Caco-2 (cell line): ENCODE measurements around the gene MBNL2. TPM values are rescaled to one million over a fixed set of nuclear protein-coding genes. Genes with fewer than 3 reads are reported as not detected.

ENCODE experiments used
- BruUV-seq: library from RNA; stranded (reverse); fragments of 400-500 nt; replicated peaks from 2 replicates; lab custom pipeline; 2021; lab: Mats Ljungman, UMichigan
- CTCF ChIA-PET: fragments of 300-600 bp; sonication (Branson Sonifier 250); formaldehyde crosslinking; loops from one replicate; lab custom pipeline; 2022; ENCODE audit warnings: antibody characterized with exemption; lab: Charles Lee
- POLR2A ChIA-PET: fragments of 300-600 bp; sonication (Branson Sonifier 250); formaldehyde crosslinking; loops from one replicate; lab custom pipeline; 2022; ENCODE audit warnings: antibody characterized with exemption; lab: Charles Lee
- DNase-seq, 2 experiments: peaks; one replicate each; pipeline versions ENCODE4 v3.0.0 to v3.0.0-alpha.2; 2020 to 2022
- H3K27me3 ChIP-seq: replicated peaks from 2 replicates; pipeline ENCODE4 v1.6.0; 2011; ENCODE audit warnings: low read length; ENCODE audit not compliant: control insufficient read depth, insufficient read depth
- H3K36me3 ChIP-seq: 2 replicates; pipeline ENCODE4 v1.5.1; 2011; ENCODE audit warnings: low read length; ENCODE audit not compliant: control insufficient read depth, insufficient read depth
- H3K4me1 ChIP-seq: fragments of 250-450 bp; sonication (Bioruptor Pico); 2 replicates; pipeline ENCODE4 v1.5.1; 2020; ENCODE audit warnings: mild to moderate bottlenecking
- H3K4me3 ChIP-seq: 2 replicates; pipeline ENCODE4 v1.5.1; 2011; ENCODE audit warnings: low read depth, mild to moderate bottlenecking, control low read depth, low read length
- H3K9me3 ChIP-seq: fragments of 250-450 bp; sonication (Bioruptor Pico); 2 replicates; pipeline ENCODE4 v1.5.1; 2020; ENCODE audit warnings: mild to moderate bottlenecking, moderate library complexity
- H3K27ac Mint-ChIP-seq: one replicate; pipeline ENCODE4 v1.8.0; 2022; ENCODE audit warnings: mixed read lengths; ENCODE audit not compliant: unreplicated experiment
- H3K27me3 Mint-ChIP-seq: one replicate; pipeline ENCODE4 v1.8.0; 2022; ENCODE audit warnings: mixed read lengths; ENCODE audit not compliant: insufficient read depth, unreplicated experiment
- H3K36me3 Mint-ChIP-seq: one replicate; pipeline ENCODE4 v1.8.0; 2022; ENCODE audit warnings: mild to moderate bottlenecking, mixed read lengths; ENCODE audit not compliant: insufficient read depth, unreplicated experiment
- H3K4me1 Mint-ChIP-seq: one replicate; pipeline ENCODE4 v1.8.0; 2022; ENCODE audit warnings: low read depth, mixed read lengths; ENCODE audit not compliant: unreplicated experiment
- H3K4me3 Mint-ChIP-seq: one replicate; pipeline ENCODE4 v1.8.0; 2022; ENCODE audit warnings: mild to moderate bottlenecking, moderate library complexity, mixed read lengths; ENCODE audit not compliant: unreplicated experiment
- H3K9me3 Mint-ChIP-seq: one replicate; pipeline ENCODE4 v1.8.0; 2022; ENCODE audit warnings: mixed read lengths; ENCODE audit not compliant: unreplicated experiment
- CTCF ChIP-seq, 2 experiments: fragments of 200-600 bp in 1 of 2; IDR thresholded peaks; 1 replicate in 1 of 2; 2 replicates in 1 of 2; pipeline versions ENCODE4 v1.5.1 to v1.8.0; 2011 to 2022; ENCODE audit warnings: antibody characterized with exemption in 1 of 2, control low read depth in 1 of 2, inconsistent platforms in 1 of 2, low read depth in 1 of 2, low read length in 1 of 2, mild to moderate bottlenecking in 1 of 2, moderate library complexity in 1 of 2; ENCODE audit not compliant: insufficient read depth in 1 of 2, severe bottlenecking in 1 of 2, unreplicated experiment in 1 of 2
- intact Hi-C: fragments of 100-400 bp; cut with micrococcal nuclease; formaldehyde crosslinking; loops from one replicate; pipeline ENCODE4 v1.10.0; 2022; ENCODE audit not compliant: unreplicated experiment
- total RNA-seq: library from RNA; stranded (reverse); gene quantifications from 2 replicates; pipeline ENCODE4 v1.2.3, GENCODE V29; 2022

The MBNL2 gene
- total RNA-seq, 1 experiment from 2014 or later = 41.6 TPM

GRCh38 chr13:97198753-97199152, 23.4 kb upstream of the MBNL2 start:
- ChIA-PET POLR2A (no interaction called here), CTCF (no interaction called here)
- no peaks in the 10 kb centered on the region for H3K27me3 Mint-ChIP-seq
- peaks cover 6% of the 10 kb centered on the region for H3K4me1 Mint-ChIP-seq
- peaks cover 25% of the 10 kb centered on the region for H3K9me3 Mint-ChIP-seq
- peaks cover 16% of the 10 kb centered on the region for H3K4me1 ChIP-seq
- H3K27ac Mint-ChIP-seq = no peak overlapping the region
- no peaks in the 10 kb centered on the region; the same call in 1 of the 2 replicates for H3K36me3 ChIP-seq
- no peak overlapping the region for H3K4me3 Mint-ChIP-seq
- intact Hi-C loops = no loop called here
- H3K36me3 Mint-ChIP-seq = no peaks in the 10 kb centered on the region
- no peaks in the 10 kb centered on the region for H3K27me3 ChIP-seq
- H3K9me3 ChIP-seq = no peaks in the 10 kb centered on the region
- TF ChIP-seq CTCF (IDR thresholded peaks at IDR 0.05; ENCODE audit: insufficient read depth in 1 of 2, low read depth in 1 of 2, low read length in 1 of 2, severe bottlenecking in 1 of 2, unreplicated experiment in 1 of 2) = no peak
- H3K4me3 ChIP-seq = no peak overlapping the region
- no peak for DNase-seq
- BruUV-seq = no TSS peak

GRCh38 chr13:97199451-97199850, 22.7 kb upstream of the MBNL2 start:
- H3K36me3 ChIP-seq = no peaks in the 10 kb centered on the region; the same call in 1 of the 2 replicates
- intact Hi-C loops = no loop called here
- no peak overlapping the region for H3K4me3 Mint-ChIP-seq
- no peaks in the 10 kb centered on the region for H3K27me3 Mint-ChIP-seq
- H3K4me1 ChIP-seq = peaks cover 9% of the 10 kb centered on the region
- H3K9me3 Mint-ChIP-seq = peaks cover 23% of the 10 kb centered on the region
- ChIA-PET CTCF (no interaction called here), POLR2A (no interaction called here)
- no peak overlapping the region for H3K4me3 ChIP-seq
- H3K36me3 Mint-ChIP-seq = no peaks in the 10 kb centered on the region
- no peaks in the 10 kb centered on the region for H3K27me3 ChIP-seq
- TF ChIP-seq CTCF (IDR thresholded peaks at IDR 0.05; ENCODE audit: insufficient read depth in 1 of 2, low read depth in 1 of 2, low read length in 1 of 2, severe bottlenecking in 1 of 2, unreplicated experiment in 1 of 2) = no peak
- DNase-seq = no peak
- no peaks in the 10 kb centered on the region for H3K9me3 ChIP-seq
- H3K27ac Mint-ChIP-seq = no peak overlapping the region
- no peaks in the 10 kb centered on the region for H3K4me1 Mint-ChIP-seq
- no TSS peak for BruUV-seq

GRCh38 chr13:97200081-97200942, 21.8 kb upstream of the MBNL2 start:
- no peaks in the 10 kb centered on the region for H3K27me3 Mint-ChIP-seq
- no peaks in the 10 kb centered on the region for H3K36me3 Mint-ChIP-seq
- Histone ChIP-seq H3K9me3 (no peaks in the 10 kb centered on the region), H3K36me3 (no peaks in the 10 kb centered on the region; the same call in 1 of the 2 replicates), H3K27me3 (no peaks in the 10 kb centered on the region), H3K4me1 (peaks cover 5% of the 10 kb centered on the region; the same call in 1 of the 2 replicates), H3K4me3 (no peak overlapping the region)
- H3K4me3 Mint-ChIP-seq = no peak overlapping the region
- no peak for DNase-seq
- intact Hi-C loops = no loop called here
- no peak overlapping the region for H3K27ac Mint-ChIP-seq
- no peaks in the 10 kb centered on the region for H3K4me1 Mint-ChIP-seq
- TF ChIP-seq CTCF (IDR thresholded peaks at IDR 0.05; ENCODE audit: insufficient read depth in 1 of 2, low read depth in 1 of 2, low read length in 1 of 2, severe bottlenecking in 1 of 2, unreplicated experiment in 1 of 2) = no peak
- H3K9me3 Mint-ChIP-seq = peaks cover 23% of the 10 kb centered on the region
- CTCF ChIA-PET = no interaction called here
- POLR2A ChIA-PET = no interaction called here
- no TSS peak for BruUV-seq
